Measurements from ENCODE around the gene DOCK8.
"Not testable (repeated sequence)": the region's sequence is repeated elsewhere in the genome, so short reads cannot be mapped to it uniquely, and the experiment has no call there.

The DOCK8 gene

DNA sequence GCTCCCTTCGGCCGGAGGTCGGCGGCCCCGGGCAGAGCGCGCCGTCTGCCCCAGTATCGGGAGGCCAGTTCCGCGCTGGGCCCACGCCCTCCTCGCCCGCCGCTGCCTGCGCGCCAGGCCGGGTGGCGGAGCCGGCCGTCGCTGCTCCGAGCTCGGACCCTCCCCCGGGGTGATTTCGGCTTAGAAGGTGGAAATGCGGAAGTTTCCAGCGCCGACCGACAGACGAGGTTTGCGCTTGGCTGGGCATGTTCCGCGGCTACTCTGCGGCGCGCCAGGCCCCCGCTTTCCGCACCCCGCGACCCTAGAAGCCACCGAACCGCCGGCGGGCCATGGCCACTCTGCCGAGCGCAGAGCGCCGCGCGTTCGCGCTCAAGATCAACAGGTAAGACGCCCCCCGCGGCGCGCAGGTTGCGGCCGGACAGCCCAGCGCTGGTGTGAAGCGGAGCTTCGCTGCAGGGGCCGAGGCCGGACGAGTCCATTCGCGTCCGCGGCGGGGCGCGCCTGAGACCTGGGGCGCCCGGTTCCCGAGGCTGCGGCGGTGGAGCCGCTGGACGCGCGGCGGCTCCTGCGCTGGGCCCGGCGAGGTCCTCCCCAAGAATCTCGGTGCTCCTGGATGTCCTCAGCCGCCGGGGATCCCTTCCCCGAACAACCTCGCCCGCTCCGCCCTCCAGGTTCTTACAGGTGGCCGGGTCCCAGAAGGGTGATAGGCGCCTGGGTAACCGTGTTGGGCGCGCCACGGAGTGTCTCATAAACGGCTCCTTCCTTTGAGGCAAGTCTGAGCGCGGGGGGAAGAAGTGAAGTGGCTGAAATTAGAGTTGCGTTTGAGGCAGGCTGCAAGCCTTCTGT is at the start of gene DOCK8:
Gene DOCK8, plus strand, starts transcription at position 218 of the 846 bp plus-strand sequence. Its CDS starts 112 bp downstream, at position 330.
- DNase-seq, result peak; percentile 71

DNA sequence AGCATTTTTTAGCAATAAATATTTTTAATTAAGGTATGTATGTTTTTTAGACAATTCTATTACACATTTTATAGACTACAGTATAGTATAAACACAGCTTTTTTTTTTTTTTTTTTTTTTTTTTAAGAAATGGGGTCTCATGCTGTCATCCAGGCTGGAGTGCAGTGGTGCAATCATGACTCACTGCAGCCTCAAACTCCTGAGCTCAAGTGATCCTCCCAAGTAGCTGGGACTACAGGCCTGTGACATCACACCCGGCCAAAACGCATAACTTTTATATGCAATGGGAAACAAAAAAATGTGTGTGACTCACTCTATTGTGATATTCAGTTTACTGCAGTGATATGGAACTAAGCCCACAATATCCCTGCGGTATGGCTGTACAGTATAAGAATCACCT is 44.9 kb upstream of the DOCK8 start:
- not testable (repeated sequence) for DNase-seq

DNA sequence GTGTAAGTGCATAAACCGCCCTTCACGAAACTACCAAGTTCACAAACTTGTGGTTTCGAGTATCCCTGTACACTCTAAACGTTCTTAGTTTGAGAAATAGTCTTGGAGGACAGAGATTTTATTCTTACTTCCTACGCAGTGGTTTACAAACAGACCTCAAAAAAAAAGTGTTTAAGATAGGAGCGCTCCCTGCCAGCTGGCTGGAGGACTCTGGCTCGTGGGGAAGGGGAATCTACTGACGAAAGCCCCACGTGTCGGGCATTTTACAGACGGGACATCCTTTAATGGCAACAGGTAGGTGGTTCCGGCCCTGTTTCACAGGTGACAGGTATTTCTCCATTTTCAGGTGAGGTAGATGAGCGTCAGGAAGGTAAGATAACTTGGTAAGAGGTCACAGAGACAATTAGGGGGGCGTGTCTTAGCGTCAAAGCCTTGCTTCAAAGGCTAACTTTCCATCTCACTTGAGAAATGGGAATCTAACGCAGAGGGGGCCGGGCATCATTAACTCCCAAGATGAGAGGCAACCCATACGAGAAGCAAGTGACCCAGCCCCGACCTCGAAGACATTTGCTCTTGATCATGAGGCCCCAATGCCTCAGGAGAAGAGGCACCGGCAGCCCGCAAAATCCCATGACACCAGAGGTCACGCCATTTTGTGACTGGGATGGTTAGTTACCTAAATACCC is 36.4 kb upstream of the DOCK8 start:
- DNase-seq, result peak; percentile 1

DNA sequence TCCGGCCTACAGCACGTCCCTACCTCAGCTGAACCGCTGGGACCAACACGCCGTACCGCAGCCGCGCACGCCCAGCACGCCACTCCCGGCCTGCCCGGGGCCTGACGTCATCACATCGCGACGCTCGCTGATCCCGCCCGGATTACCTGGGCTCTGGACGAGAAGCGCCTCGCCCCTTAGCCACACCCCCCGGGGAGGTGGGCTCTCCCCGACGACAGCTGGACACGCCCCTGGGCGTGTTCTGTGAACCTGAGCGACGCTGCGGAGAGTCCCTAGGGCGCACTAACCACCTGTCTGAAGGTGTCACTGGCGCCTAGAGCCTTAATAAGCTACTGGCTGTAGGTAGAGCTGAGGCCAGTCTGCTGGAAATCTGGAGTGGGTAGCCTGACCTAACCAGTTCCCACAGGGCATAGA is 35.7 kb upstream of the DOCK8 start, which contains the start of gene ZNG1A:
Gene ZNG1A, minus strand, starts transcription at position 87 of the 414 bp plus-strand sequence. CDS start 87 bp downstream, outside the sequence.
- DNase-seq, result not testable (repeated sequence)

DNA sequence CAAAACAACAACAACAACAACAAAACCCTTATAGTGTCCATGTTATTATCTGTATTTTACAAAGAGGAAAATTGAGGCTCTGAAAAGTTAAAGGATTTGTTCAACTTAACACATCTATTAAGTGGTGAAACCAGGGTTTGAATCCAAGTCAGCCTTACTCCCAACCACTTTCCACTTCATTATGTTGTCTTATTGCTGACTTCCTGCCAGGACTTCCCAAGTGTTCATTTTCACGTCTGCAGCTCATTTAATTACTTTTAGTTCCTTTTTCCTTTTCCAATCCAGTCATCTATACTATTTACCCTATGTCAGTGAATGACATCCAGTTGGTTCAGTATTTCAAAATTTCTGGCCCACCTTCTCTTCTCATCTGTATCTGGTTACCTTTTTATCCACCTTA is 15.1 kb upstream of the DOCK8 start:
- DNase-seq, result not testable (repeated sequence)

DNA sequence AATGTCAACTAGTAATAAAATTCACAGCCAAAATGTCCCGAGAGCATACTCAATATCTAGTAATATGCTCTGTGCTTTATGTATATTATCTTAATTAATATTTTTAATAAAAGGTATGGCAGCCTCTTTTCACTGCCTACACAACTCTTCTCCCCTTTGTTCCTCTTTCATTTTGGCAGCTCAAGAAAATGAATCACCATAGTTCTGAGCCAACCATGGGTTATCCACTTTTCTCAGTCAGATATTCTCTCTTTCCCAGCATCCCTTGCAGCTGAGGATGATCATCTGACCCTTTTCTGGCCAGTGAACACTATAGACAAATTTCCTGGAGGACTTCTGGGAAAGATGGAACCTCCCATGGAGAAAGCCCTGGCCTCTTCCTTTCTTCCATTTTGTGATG is 8.2 kb upstream of the DOCK8 start:
- DNase-seq, result no peak

DNA sequence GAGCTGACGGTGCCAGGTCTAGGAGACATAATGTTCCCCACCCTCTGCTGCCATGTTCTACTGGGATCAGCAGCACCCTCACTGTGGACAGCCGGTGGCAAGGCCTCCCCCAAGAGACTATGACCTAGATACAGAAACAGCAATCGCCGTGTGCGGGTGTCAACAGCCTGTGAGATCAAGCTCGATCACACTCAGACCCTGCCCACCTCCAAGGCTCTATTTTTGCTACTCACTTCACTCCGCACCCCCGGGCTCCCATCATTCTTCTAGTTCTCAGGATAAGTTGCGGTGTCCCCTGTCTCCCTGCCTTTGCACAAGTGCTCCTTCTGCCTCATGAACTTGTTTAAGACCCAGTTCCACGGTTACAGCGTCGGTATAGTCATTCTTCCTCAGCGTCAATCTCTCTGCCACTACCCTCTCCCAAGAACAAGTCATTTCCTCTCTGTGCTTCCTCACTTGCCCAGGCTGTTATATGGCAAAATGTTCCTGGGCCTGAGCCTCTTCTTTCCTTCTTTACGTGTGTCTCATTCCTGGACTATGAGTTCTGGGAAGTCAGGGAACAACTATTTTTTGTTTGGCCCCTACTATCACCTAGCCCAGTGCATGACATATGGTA is 5.4 kb upstream of the DOCK8 start:
- DNase-seq, result no peak

DNA sequence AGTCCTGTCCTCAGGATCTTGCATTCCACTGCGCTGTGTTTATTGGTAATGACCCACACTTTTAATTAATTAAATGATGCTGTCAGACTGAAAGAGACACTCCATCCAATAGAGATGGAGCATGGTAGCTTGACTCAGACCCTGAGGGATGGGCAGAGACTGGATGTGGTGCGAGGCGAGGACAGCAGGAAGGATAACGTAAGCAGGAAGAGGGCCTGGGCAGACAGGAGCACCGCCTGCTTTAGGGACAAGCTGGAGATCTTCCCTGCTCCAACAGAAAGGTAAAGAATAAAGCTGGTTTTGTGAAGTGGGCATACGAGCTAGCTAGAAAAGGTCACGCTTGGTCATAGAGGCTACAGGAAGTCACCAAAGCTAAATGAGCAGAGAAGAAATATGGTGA is 3.6 kb upstream of the DOCK8 start:
- no peak for DNase-seq

DNA sequence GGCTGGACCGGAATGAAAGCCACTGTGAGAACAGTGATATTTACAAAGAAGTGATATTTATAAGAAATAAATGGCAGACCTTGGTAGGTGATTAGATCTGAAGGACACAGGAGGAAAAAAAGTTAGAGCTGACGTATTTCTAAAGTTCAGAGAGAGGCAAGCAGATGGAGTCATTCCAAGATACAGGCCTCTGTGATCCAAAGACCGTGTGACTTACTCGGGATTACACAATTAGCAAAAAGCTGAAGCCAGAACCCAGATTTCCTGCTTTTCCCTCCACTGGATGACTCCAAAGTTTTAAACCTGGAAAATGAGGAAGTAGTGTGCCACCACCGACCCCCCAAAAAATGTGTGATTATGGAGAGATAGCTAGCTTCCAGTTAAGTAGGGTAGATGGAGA is 3.1 kb upstream of the DOCK8 start:
- DNase-seq, result no peak

DNA sequence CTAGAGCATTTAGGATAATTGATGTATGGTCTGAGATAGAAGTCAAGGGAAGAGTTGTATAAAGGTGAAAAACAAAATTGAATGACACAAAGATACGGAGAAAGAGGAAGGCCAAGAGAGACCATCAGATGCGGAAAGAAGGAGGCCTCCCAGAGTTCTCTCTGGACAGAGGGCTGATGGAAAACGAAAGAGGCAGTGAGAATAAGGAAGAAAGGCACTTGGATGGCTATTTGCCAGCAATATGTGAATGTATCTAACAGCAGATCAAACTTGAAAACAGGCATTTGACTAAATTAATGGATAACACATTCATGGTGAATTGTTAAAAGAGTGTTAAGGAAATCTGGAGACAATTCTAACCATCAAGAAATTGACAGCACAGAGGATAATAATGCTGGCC is 2.4 kb upstream of the DOCK8 start:
- no peak for DNase-seq

DNA sequence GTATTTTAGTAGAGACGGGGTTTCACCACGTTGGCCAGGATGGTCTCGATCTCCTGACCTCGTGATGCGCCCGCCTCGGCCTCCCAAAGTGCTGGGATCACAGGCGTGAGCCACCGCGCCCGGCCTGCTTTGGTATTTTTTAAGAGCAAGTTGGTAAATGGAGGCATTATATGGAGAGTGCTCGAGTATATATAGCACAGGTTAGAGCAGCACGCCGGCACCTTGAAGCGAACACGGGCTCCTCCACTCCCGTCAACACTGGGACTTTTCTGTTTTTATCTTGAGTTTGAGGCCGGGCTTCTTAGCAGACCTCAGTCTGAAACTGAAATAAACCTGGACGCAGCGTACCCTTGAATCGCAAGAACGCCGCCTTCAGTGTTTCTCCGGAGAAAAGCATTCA is 764 bp upstream of the DOCK8 start:
- peak; percentile 4 for DNase-seq

DNA sequence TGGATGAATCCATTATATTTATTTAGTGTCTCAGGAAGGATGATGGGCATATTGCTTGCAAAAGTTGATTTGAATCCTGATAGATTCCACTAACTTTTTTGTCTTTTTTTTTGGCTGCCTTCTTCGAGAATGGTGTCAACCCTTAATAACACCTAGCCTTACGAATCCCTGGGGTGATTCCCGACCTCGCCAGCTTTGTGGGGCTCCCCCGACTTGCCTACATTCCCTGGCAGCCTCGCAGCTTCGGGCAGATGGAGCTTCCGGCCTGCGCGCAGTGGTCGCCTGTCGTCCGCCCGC is 366 bp upstream of the DOCK8 start:
- no peak for DNase-seq

DNA sequence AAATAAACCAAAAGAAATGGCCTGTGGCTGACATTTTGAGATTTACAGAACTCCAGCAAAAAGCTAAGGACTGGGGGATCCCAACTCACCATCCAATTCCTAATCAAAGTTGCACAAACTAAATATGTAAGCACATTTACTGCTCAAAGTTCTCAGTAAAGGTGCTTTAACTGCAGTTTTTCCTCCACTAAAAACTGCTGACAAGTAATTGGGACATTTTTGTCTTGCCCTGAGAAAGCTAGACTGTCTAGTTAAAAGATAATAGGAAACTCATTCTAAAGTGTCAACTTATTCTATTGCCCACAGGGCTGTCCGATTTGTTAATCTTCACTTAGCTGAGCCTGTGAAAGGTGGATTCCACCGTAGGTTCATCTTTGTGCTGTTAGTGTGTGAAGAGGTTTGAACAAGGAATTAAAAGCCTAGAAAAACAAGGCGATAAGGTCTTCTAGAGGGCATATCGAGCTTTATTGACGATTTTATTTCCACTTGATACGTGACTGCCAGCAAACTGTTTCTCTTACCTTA is 1.0 kb downstream of the DOCK8 start:
- DNase-seq, result no peak

DNA sequence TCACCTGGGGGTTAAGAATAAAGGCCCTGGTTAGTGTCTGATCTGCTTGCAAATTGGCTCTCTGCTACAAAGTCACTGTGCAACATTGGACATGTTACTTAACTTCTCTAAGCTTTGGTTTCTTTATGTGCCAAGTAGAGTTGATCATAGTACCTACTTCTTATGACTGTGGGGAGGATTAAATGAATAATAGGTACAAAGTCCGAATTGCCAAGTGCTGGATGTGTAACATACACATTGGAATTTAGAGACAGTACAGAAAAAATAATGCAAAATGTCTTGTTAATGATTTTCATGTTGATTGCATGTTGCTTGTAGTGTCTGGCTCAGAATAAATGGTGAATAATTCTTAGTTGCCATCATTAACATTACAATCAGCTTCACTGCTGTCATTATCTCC is 2.2 kb downstream of the DOCK8 start:
- DNase-seq, result no peak

DNA sequence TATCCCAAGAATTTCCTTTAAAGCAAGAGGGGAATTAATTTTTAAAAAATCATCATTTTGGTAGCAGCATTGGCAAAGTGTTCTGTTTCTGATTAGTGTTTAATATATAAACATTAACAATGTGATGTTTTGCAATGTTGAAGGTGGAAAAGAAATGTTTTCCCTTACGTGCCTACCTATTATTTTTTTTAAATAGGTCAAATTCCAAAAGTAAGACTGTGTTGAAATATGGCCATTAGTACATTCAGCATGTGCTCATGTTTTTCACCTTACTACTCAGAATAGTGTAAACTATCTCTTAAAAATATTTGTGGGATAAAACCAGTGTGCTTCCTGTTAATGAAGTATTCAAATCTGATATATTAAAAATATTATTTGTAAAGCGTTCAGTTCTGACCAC is 3.3 kb downstream of the DOCK8 start:
- DNase-seq, result no peak

DNA sequence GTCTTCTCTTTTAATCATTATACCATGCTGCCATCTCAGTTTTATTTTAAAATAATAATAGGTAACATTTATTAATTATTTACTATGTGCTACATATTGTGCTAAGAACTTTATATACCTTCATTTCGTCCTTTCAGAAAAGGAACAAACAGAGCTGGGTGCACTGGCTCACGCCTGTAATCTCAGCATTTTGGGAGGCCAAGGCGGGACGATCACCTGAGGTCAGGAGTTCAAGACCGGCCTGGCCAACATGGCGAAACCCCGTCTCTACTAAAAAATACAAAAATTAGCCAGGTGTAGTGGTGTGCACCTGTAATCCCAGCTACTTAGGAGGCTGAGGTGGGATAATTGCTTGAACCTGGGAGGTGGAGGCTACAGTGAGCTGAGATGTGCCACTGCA is 4.4 kb downstream of the DOCK8 start:
- DNase-seq, result not testable (repeated sequence)

DNA sequence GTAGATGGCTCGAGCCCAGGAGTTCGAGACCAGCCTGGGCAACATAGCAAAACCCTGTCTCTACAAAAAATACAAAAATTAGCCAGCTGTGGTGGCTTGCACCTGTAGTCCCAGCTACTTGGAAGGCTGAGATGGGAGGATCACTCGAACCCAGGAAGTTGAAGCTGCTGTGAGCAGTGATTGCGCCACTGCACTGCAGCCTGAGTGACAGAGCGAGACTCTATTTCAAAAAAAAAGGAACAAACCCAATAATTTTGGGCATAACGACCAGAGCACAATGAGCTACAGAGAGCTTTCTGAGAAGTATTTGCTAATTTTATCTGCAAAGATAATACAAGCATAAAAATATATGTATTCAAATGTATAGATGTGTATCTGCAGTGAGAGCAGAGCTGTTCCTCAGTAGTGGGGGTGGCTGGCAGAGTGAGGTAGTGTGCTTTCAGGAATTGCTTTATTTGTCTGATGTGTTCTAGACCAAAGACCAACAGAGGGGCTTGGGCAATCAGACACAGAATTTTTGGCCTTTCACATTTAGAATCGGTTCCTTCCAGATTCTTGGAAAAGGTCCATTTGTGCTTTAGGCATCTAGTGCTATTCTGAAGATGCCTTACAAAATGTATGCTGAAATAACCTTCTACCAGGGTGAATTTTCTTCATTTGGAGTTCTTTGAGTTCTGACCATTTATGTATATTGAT is 5.2 kb downstream of the DOCK8 start:
- no peak for DNase-seq

DNA sequence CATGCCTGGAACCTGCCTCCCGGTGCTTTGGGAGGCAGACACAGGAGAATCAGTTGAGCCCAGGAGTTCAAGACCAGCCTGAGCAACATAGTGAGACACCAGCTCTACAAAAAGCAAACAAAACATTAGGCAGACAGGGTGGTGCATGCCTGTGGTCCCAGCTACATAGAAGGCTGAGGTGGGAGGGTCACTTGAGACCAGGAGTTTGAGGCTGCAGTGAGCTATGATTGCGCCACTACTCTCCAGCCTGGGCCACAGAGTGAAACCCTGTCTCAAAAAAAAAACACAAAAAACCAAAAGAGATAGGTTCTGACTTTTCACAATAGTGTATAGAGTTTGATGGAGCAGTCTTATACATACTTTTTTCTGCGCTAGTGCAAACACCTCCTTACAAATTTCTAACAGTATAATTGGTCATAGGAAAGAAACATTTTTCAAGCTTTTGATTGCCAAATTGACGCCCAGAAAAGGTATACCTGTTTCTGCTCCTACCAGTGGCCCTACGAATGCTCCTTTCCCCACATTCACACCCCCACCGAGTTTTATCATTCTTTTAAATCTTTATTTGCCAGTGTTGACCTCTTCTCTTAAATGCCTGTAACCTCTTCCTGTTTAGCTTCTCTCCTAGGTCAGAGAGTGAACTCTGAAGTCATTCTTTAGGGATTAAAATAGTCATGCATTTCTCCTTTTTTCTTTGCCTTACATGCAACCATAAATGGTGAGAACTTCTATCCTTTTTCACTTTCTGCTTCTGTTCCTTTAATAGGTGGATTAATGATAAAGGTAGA is 7.5 kb downstream of the DOCK8 start:
- no peak for DNase-seq

DNA sequence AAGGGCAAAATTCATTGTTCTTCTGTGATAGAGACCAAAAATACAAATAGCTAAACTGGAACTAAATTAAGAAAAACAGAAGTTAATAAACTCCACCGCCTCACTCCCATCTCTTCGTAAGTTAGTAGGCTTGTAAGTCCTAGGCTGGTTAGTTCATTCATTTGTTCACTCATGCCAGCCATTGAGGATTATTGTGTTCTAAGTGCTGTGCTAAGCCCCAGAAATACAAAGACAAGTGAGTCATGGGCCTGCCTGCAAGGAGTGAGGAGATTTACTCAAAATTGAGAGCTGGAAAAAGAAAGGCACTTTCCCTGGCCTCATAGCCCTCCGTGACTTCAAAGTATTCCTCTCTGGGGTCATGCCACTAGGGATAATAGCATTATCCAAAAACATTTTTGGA is 8.5 kb downstream of the DOCK8 start:
- DNase-seq, result no peak

DNA sequence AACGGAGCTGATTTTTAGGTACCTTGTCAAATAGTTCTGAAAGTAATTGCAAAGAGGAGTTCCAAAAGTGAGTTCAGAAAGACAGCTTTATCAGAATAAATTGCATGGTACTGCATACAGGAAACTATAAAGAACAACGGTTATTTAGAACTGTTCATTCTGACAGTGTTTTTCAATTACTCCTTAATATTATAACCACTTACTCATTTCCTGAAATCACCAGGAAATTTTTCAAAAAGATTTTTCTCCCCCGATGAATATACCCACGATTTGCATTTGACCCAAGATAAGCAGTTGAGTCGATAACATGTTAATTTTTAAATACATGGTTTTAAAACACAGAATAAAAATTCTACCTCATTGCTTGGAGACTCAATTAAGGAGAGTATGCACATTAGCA is 9.4 kb downstream of the DOCK8 start:
- no peak for DNase-seq

DNA sequence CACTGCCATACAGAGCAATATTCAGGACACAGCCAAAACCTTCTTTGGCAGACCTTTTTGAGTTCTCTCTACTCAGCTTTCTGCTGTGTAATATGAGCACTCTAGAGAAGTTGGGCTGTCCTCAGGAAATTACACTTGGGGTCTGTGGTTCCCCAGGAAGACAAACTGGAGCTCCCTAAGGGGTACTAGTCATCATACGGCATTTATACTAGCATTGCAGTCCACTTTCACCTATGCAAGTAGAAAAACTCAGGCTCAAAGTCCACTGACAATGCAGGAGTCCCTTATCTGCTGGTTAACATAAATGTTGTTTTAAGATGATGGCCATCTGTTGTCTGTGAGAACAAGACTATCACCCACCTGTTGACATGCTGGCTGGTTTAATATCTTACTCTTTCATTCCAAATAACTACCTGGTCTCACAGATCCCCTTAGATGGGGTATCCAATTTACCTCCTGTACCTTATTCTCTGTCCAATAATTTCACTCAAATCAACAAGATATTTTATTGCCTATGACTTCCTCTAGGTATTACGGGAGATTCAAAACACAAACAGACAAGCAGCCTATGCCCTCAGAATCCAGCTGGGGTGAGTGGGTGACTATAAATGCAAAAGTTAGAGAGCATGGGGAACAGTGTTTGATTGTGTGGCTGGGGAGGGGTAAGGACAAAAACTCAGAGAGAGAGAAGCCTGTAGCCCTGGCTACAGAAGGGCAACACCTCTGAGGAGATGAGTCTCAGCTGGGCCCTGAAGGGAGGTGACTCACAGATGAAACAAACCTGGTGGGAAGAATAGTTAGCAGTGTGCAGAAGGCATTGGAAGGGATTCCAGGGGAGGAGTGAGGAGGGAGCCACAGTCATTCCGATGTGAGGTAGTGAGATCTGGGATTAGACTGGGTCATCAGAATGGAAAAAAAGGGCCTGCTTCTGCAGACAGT is 10.2 kb downstream of the DOCK8 start:
- peak; percentile 8 for DNase-seq
